H1 (cell line): ENCODE results near the gene PCBP1. TPM values are rescaled to one million over a fixed set of nuclear protein-coding genes. Genes with fewer than 3 reads are reported as not detected.

Experiments used
- CTCF ChIA-PET: fragments of 300-600 bp; sonication (Branson Sonifier 250); formaldehyde crosslinking; loops from one replicate; lab custom pipeline; 2021; ENCODE audit not compliant: partially characterized antibody; lab: Charles Lee
- POLR2A ChIA-PET: fragments of 300-600 bp; sonication (Branson Sonifier 250); formaldehyde crosslinking; loops from one replicate; lab custom pipeline; 2021; ENCODE audit warnings: inconsistent platforms; ENCODE audit not compliant: partially characterized antibody; lab: Charles Lee
- DNase-seq, 2 experiments: peaks; one replicate each; pipeline versions ENCODE4 v3.0.0 to v3.0.0-alpha.2; 2010 to 2022; ENCODE audit warnings: low spot score in 2 of 2, low read depth in 1 of 2, mixed read lengths in 1 of 2
- FAIRE-seq: peaks from 2 replicates; lab custom pipeline; 2011; peaks lifted over from hg19 to GRCh38; lab: Jason Lieb, UNC
- H2AFZ ChIP-seq: 2 replicates; pipeline ENCODE4 v1.8.1; 2012; ENCODE audit warnings: low read length, inconsistent platforms
- H2AK5ac ChIP-seq: 2 replicates; pipeline ENCODE4 v1.6.1; 2013; ENCODE audit warnings: low read depth, low read length
- H2BK120ac ChIP-seq: replicated peaks from 2 replicates; pipeline ENCODE3; 2013; ENCODE audit warnings: low read depth, low read length, inconsistent platforms
- H2BK12ac ChIP-seq: 2 replicates; pipeline ENCODE4 v1.6.1; 2013; ENCODE audit warnings: low read depth, low read length
- H2BK15ac ChIP-seq: 2 replicates; pipeline ENCODE4 v1.6.1; 2013; ENCODE audit warnings: low read length
- H2BK20ac ChIP-seq: 2 replicates; pipeline ENCODE4 v1.6.1; 2013; ENCODE audit warnings: low read length
- H2BK5ac ChIP-seq: 2 replicates; pipeline ENCODE4 v1.6.1; 2013; ENCODE audit warnings: low read depth, low read length
- H3K14ac ChIP-seq: 2 replicates; pipeline ENCODE4 v1.6.1; 2013; ENCODE audit warnings: inconsistent platforms; ENCODE audit not compliant: insufficient read length
- H3K18ac ChIP-seq: 2 replicates; pipeline ENCODE4 v1.6.1; 2013; ENCODE audit warnings: low read length; ENCODE audit errors: extremely low read depth
- H3K23ac ChIP-seq: 2 replicates; pipeline ENCODE4 v1.6.1; 2013; ENCODE audit warnings: inconsistent platforms; ENCODE audit not compliant: insufficient read length
- H3K23me2 ChIP-seq: 2 replicates; pipeline ENCODE4 v1.6.1; 2013; ENCODE audit warnings: low read depth, low read length
- H3K27ac ChIP-seq: 2 replicates; pipeline ENCODE4 v1.6.1; 2011; ENCODE audit warnings: low read depth, low read length, inconsistent platforms
- H3K27me3 ChIP-seq, 4 experiments: replicated peaks in 1 of 4; 1 replicate in 1 of 4; 2 replicates in 3 of 4; pipeline versions ENCODE4 v1.6.1 to v1.8.1; 2011 to 2013; ENCODE audit warnings: low read length in 3 of 4, mild to moderate bottlenecking in 3 of 4, inconsistent platforms in 2 of 4, mixed read lengths in 2 of 4, moderate library complexity in 1 of 4; ENCODE audit not compliant: control insufficient read depth in 3 of 4, insufficient read depth in 3 of 4; ENCODE audit errors: extremely low read depth in 1 of 4
- H3K36me3 ChIP-seq, 4 experiments: 2 replicates each; pipeline versions ENCODE4 v1.6.1 to v1.8.1; 2011 to 2013; ENCODE audit warnings: mild to moderate bottlenecking in 4 of 4, low read length in 3 of 4, moderate library complexity in 2 of 4, control low read depth in 1 of 4, inconsistent platforms in 1 of 4; ENCODE audit not compliant: insufficient read depth in 4 of 4, control insufficient read depth in 2 of 4
- H3K4ac ChIP-seq: replicated peaks from 2 replicates; pipeline ENCODE3; 2013; ENCODE audit warnings: low read length, low read depth, mixed read lengths, inconsistent platforms; ENCODE audit not compliant: insufficient read length
- H3K4me1 ChIP-seq, 4 experiments: replicated peaks in 1 of 4; 1 replicate in 1 of 4; 2 replicates in 3 of 4; pipeline versions ENCODE4 v1.6.1 to v1.8.1; 2011 to 2013; ENCODE audit warnings: low read length in 3 of 4, inconsistent platforms in 2 of 4, mixed read lengths in 1 of 4; ENCODE audit not compliant: insufficient read depth in 4 of 4, control insufficient read depth in 3 of 4
- H3K4me2 ChIP-seq, 2 experiments: 2 replicates each; pipeline versions ENCODE4 v1.6.1 to v1.8.1; 2011 to 2013; ENCODE audit warnings: low read depth in 2 of 2, low read length in 2 of 2, control low read depth in 1 of 2, inconsistent platforms in 1 of 2, mild to moderate bottlenecking in 1 of 2; ENCODE audit not compliant: insufficient read depth in 1 of 2
- H3K4me3 ChIP-seq, 4 experiments: fragments of 200-600, 300-600 bp in 1 of 4; sonication (generic), shearing (Covaris generic), sonication (Bioruptor Twin) in 1 of 4; 2 replicates each; pipeline versions ENCODE4 v1.5.1 to v1.8.1; 2011 to 2016; ENCODE audit warnings: low read length in 4 of 4, low read depth in 3 of 4, control low read depth in 2 of 4, inconsistent platforms in 2 of 4, mild to moderate bottlenecking in 2 of 4, mixed read lengths in 1 of 4, moderate library complexity in 1 of 4; ENCODE audit not compliant: insufficient read depth in 2 of 4; ENCODE audit errors: extremely low read depth in 1 of 4
- H3K56ac ChIP-seq: replicated peaks from 2 replicates; pipeline ENCODE3; 2013; ENCODE audit warnings: low read depth, mild to moderate bottlenecking, mixed read lengths, low read length, inconsistent platforms; ENCODE audit not compliant: insufficient read length
- H3K79me1 ChIP-seq: 2 replicates; pipeline ENCODE4 v1.6.1; 2013; ENCODE audit warnings: low read depth, low read length, control low read depth
- H3K79me2 ChIP-seq, 2 experiments: 2 replicates each; pipeline versions ENCODE4 v1.6.1 to v1.8.1; 2012 to 2013; ENCODE audit warnings: low read length in 2 of 2, mild to moderate bottlenecking in 2 of 2, inconsistent platforms in 1 of 2; ENCODE audit not compliant: insufficient read depth in 2 of 2, control insufficient read depth in 1 of 2
- H3K9ac ChIP-seq, 4 experiments: replicated peaks in 1 of 4; 1 replicate in 1 of 4; 2 replicates in 3 of 4; pipeline versions ENCODE4 v1.6.1 to v1.8.1; 2011 to 2013; ENCODE audit warnings: low read depth in 3 of 4, low read length in 3 of 4, control low read depth in 2 of 4, mild to moderate bottlenecking in 2 of 4, moderate library complexity in 2 of 4, inconsistent platforms in 1 of 4; ENCODE audit errors: extremely low read depth in 1 of 4
- H3K9me3 ChIP-seq, 2 experiments: 2 replicates each; pipeline versions ENCODE4 v1.6.1 to v1.8.1; 2012 to 2013; ENCODE audit warnings: mild to moderate bottlenecking in 2 of 2, moderate library complexity in 2 of 2, control low read depth in 1 of 2, inconsistent platforms in 1 of 2, low read depth in 1 of 2, low read length in 1 of 2, mixed read lengths in 1 of 2; ENCODE audit not compliant: insufficient read depth in 2 of 2
- H4K20me1 ChIP-seq, 2 experiments: replicated peaks in 1 of 2; 2 replicates each; pipeline versions ENCODE3 to v1.8.1; 2011 to 2013; ENCODE audit warnings: inconsistent platforms in 2 of 2, low read length in 2 of 2, mild to moderate bottlenecking in 1 of 2; ENCODE audit not compliant: insufficient read depth in 2 of 2, control insufficient read depth in 1 of 2
- H4K5ac ChIP-seq: 2 replicates; pipeline ENCODE4 v1.6.1; 2013; ENCODE audit warnings: low read length, low read depth, mixed read lengths, inconsistent platforms; ENCODE audit not compliant: insufficient read length
- H4K8ac ChIP-seq: 2 replicates; pipeline ENCODE4 v1.8.0; 2013; ENCODE audit warnings: mild to moderate bottlenecking, moderate library complexity, low read length, inconsistent platforms; ENCODE audit not compliant: insufficient read depth; ENCODE audit errors: extremely low read depth
- H4K91ac ChIP-seq: replicated peaks from 2 replicates; pipeline ENCODE3; 2013; ENCODE audit warnings: low read length, mixed read lengths, inconsistent platforms; ENCODE audit not compliant: insufficient read length
- CREB1 ChIP-seq: IDR thresholded peaks from 2 replicates; pipeline ENCODE4 v1.6.1; 2012; ENCODE audit warnings: inconsistent platforms
- HDAC2 ChIP-seq, 2 experiments: fragments of 300-600 bp in 1 of 2; sonication (generic) in 1 of 2; IDR thresholded peaks; 2 replicates each; pipeline ENCODE4 v1.6.1; 2011 to 2012; ENCODE audit warnings: low read depth in 2 of 2, low read length in 2 of 2, mild to moderate bottlenecking in 2 of 2, moderate library complexity in 2 of 2, borderline replicate concordance in 1 of 2, inconsistent platforms in 1 of 2
- NANOG ChIP-seq: IDR thresholded peaks from 2 replicates; pipeline ENCODE4 v1.6.1; 2011; ENCODE audit warnings: low read length, low read depth, mild to moderate bottlenecking, inconsistent platforms; ENCODE audit not compliant: insufficient read depth, poor library complexity, severe bottlenecking
- NRF1 ChIP-seq: IDR thresholded peaks from 2 replicates; pipeline ENCODE4 v1.6.1; 2011; ENCODE audit warnings: mild to moderate bottlenecking, low read depth, low read length, improper control_type of control experiment
- POU5F1 ChIP-seq: IDR thresholded peaks from 2 replicates; pipeline ENCODE4 v1.6.1; 2011; ENCODE audit warnings: low read depth, mild to moderate bottlenecking, low read length, moderate library complexity
- TAF7 ChIP-seq: optimal IDR thresholded peaks from 2 replicates; pipeline ENCODE3; 2011; ENCODE audit warnings: low read depth, mild to moderate bottlenecking, inconsistent platforms, low read length, moderate library complexity, borderline replicate concordance
- TBP ChIP-seq: IDR thresholded peaks from 2 replicates; pipeline ENCODE4 v1.6.1; 2011; ENCODE audit warnings: low read depth, low read length, improper control_type of control experiment
- ZNF274 ChIP-seq: IDR thresholded peaks from 2 replicates; pipeline ENCODE4 v1.7.0; 2012; ENCODE audit warnings: low read length, borderline replicate concordance; ENCODE audit errors: extremely low read depth
- WGBS, 2 experiments: shearing (Covaris generic) in 1 of 2; methylation state at CpG; one replicate each; pipeline versions ENCODE4 v1.1.6 to v1.1.7; 2013 to 2015; ENCODE audit warnings: low lambda C conversion rate in 2 of 2, mixed read lengths in 2 of 2, inconsistent platforms in 1 of 2, low coverage in 1 of 2, missing lambda C conversion rate in 1 of 2; ENCODE audit not compliant: insufficient replicate concordance in 2 of 2, insufficient coverage in 1 of 2, insufficient read length in 1 of 2; ENCODE audit errors: extremely low coverage in 1 of 2, missing lambda C conversion rate in 1 of 2; 5-methylcytosine and 5-hydroxymethylcytosine counted together
- polyA plus RNA-seq, 7 experiments: library from polyadenylated mRNA; depleted of rRNA in 3 of 7; stranded (reverse) in 5 of 7; unstranded in 2 of 7; fragments of >200 nt in 5 of 7; fragments of 200-250 nt in 2 of 7; gene quantifications; 1 replicate in 5 of 7; 2 replicates in 1 of 7; 4 replicates in 1 of 7; pipeline versions ENCODE4 v1.2.1 to v1.2.3, GENCODE V29; 2011 to 2013; ENCODE audit warnings: missing spikeins in 2 of 7, mixed read lengths in 2 of 7
- total RNA-seq: library from RNA; stranded (reverse); fragmentation: NEBNext Ultra II Directional; extraction: Animal tissue kit (Norgen Biotek cat#: 25700); gene quantifications from 2 replicates; pipeline ENCODE4 v1.2.1, GENCODE V29; 2021

The PCBP1 gene
- total and polyA plus RNA-seq, 2 of the 8 experiments (the other 6 are each of a cell fraction or from before 2014, with no cell fraction given) = 279 to 493 TPM

GRCh38 chr2:70084973-70085710, 2.1 kb upstream of the PCBP1 start:
- Histone ChIP-seq H3K23me2 (peaks cover 8% of the 10 kb centered on the region), H4K20me1 (peaks cover 1 to 2% of the 10 kb centered on the region in 2 experiments), H2BK12ac (peak overlapping the region; percentile 99), H3K18ac (peak overlapping the region; percentile 100), H2BK15ac (no peak overlapping the region), H3K27me3 (no peaks in the 10 kb centered on the region), H3K9me3 (no peaks in the 10 kb centered on the region), H3K9ac (peak overlapping the region in 3 of 4 experiments; percentile 99 to 100 (median 99); a peak in 6 of 7 replicates), H3K23ac (no peak overlapping the region), H4K5ac (peak overlapping the region; percentile 98), H3K4me2 (peak overlapping the region; percentile 83 to 100), H3K4me1 (peaks cover 6 to 15% (median 14%) of the 10 kb centered on the region in 4 experiments; a peak in 5 of 7 replicates), H2AFZ (no peak overlapping the region), H3K79me1 (no peaks in the 10 kb centered on the region), H3K56ac (peak overlapping the region; percentile 66), H2BK120ac (peak overlapping the region; percentile 60), H3K4me3 (peak overlapping the region; percentile 71 to 99 (median 91); a peak in 7 of 8 replicates), H2AK5ac (peak overlapping the region; percentile 98; the same call in 1 of the 2 replicates), H2BK20ac (peak overlapping the region; percentile 48; the same call in 1 of the 2 replicates), H3K27ac (peak overlapping the region; percentile 100), H3K4ac (peak overlapping the region; percentile 92), H2BK5ac (peak overlapping the region; percentile 100), H4K8ac (no peak overlapping the region), H3K36me3 (peaks cover 6 to 56% (median 18%) of the 10 kb centered on the region in 4 experiments; a peak in 7 of 8 replicates), H3K79me2 (peaks cover 7 to 32% of the 10 kb centered on the region in 2 experiments), H4K91ac (peak overlapping the region; percentile 99), H3K14ac (no peak overlapping the region)
- DNase-seq = peak; percentile 74 to 92
- 5% methylated on average over 10 of the region's 10 CpGs; no CpG with 5 or more reads in 1 of the 2 experiments for WGBS, 2 experiments
- CTCF ChIA-PET = interaction anchor here (0.8 to 7.4 kb wide), 12 partner anchors 9 to 172 kb away, joined by 3 to 85 read pairs (median 5); partner anchors contain the start of gene MXD1
- POLR2A ChIA-PET = interaction anchor here (0.6 to 32.2 kb wide), 41 partner anchors 10 to 377 kb away, joined by 3 to 1553 read pairs (median 4); partner anchors contain the start of genes C2orf42, FAM136A, MXD1 and PCYOX1
- FAIRE-seq = peak; percentile 57
- peak; percentile 67 for TF ChIP-seq NANOG
- peak; percentile 40 to 53; a peak in 1 of 4 replicates for TF ChIP-seq HDAC2 (IDR thresholded peaks at IDR 0.05; ENCODE audit: borderline replicate concordance in 1 of 2, low read depth in 2 of 2, low read length in 2 of 2)
- peak; percentile 75 for TF ChIP-seq TAF7
- peak; percentile 65; the same call in 1 of the 2 replicates for TF ChIP-seq CREB1
- TF ChIP-seq ZNF274 = no peak
- TF ChIP-seq POU5F1 = 0 out of 2 replicates have a peak, but pooled peaks have one; percentile 25
- TF ChIP-seq TBP = peak; percentile 78
- no peak for TF ChIP-seq NRF1
